ENCODE results near the gene SIPA1L3. TPM values are rescaled to one million over a fixed set of nuclear protein-coding genes. Genes with fewer than 3 reads are reported as not detected.

The SIPA1L3 gene
- total RNA-seq, 1 experiment from 2014 or later: 19.9 TPM

GRCh38 chr19:37948362-37948761, 41.4 kb downstream of the SIPA1L3 start:
- no TSS peak for BruUV-seq (replicated peaks)
- no peaks in the 10 kb centered on the region for H3K27me3 ChIP-seq (replicated peaks; ENCODE audit: insufficient read depth, low read depth, low read length, poor library complexity)
- no peaks in the 10 kb centered on the region for H3K4me1 ChIP-seq (ENCODE audit: insufficient read depth, low read length, poor library complexity, severe bottlenecking)
- no peak for TF ChIP-seq CTCF (conservative IDR thresholded peaks at IDR 0.05; ENCODE audit: low read depth, low read length)
- no peak for TF ChIP-seq EZH2 (IDR thresholded peaks at IDR 0.05; ENCODE audit: borderline replicate concordance, low read depth, low read length, poor library complexity, severe bottlenecking)
- DNase-seq (ENCODE audit: low spot score): no peak
- ChIA-PET CTCF (no interaction called here), POLR2A (ENCODE audit: low non-redundant PET) (no interaction called here)
- H3K27ac ChIP-seq (ENCODE audit: low read depth, low read length, poor library complexity, severe bottlenecking): no peak overlapping the region
- H3K4me3 ChIP-seq (ENCODE audit: low read depth, low read length, poor library complexity, severe bottlenecking): no peak overlapping the region
- intact Hi-C loops (cut with micrococcal nuclease; ENCODE audit: unreplicated experiment): no loop called here
- no peaks in the 10 kb centered on the region for H3K36me3 ChIP-seq (ENCODE audit: insufficient read depth, low read length, poor library complexity, severe bottlenecking)
- no peaks in the 10 kb centered on the region for H3K9me3 ChIP-seq (ENCODE audit: low read depth, low read length, poor library complexity, severe bottlenecking)

GRCh38 chr19:37950471-37951175, 43.6 kb downstream of the SIPA1L3 start:
- BruUV-seq (replicated peaks): no TSS peak
- TF ChIP-seq EZH2 (IDR thresholded peaks at IDR 0.05; ENCODE audit: borderline replicate concordance, low read depth, low read length, poor library complexity, severe bottlenecking) (no peak), CTCF (conservative IDR thresholded peaks at IDR 0.05; ENCODE audit: low read depth, low read length) (no peak)
- Histone ChIP-seq H3K9me3 (ENCODE audit: low read depth, low read length, poor library complexity, severe bottlenecking) (no peaks in the 10 kb centered on the region), H3K36me3 (ENCODE audit: insufficient read depth, low read length, poor library complexity, severe bottlenecking) (no peaks in the 10 kb centered on the region), H3K4me3 (ENCODE audit: low read depth, low read length, poor library complexity, severe bottlenecking) (no peak overlapping the region), H3K27ac (ENCODE audit: low read depth, low read length, poor library complexity, severe bottlenecking) (no peak overlapping the region), H3K27me3 (replicated peaks; ENCODE audit: insufficient read depth, low read depth, low read length, poor library complexity) (no peaks in the 10 kb centered on the region), H3K4me1 (ENCODE audit: insufficient read depth, low read length, poor library complexity, severe bottlenecking) (peaks cover 6% of the 10 kb centered on the region)
- DNase-seq (ENCODE audit: low spot score): no peak
- ChIA-PET CTCF (no interaction called here), POLR2A (ENCODE audit: low non-redundant PET) (no interaction called here)
- intact Hi-C loops (cut with micrococcal nuclease; ENCODE audit: unreplicated experiment): no loop called here

GRCh38 chr19:37951816-37952210, 44.8 kb downstream of the SIPA1L3 start:
- Histone ChIP-seq H3K4me3 (ENCODE audit: low read depth, low read length, poor library complexity, severe bottlenecking) (no peak overlapping the region), H3K36me3 (ENCODE audit: insufficient read depth, low read length, poor library complexity, severe bottlenecking) (no peaks in the 10 kb centered on the region), H3K9me3 (ENCODE audit: low read depth, low read length, poor library complexity, severe bottlenecking) (no peaks in the 10 kb centered on the region), H3K27me3 (replicated peaks; ENCODE audit: insufficient read depth, low read depth, low read length, poor library complexity) (no peaks in the 10 kb centered on the region), H3K4me1 (ENCODE audit: insufficient read depth, low read length, poor library complexity, severe bottlenecking) (peaks cover 6% of the 10 kb centered on the region), H3K27ac (ENCODE audit: low read depth, low read length, poor library complexity, severe bottlenecking) (no peak overlapping the region)
- BruUV-seq (replicated peaks): no TSS peak
- TF ChIP-seq CTCF (conservative IDR thresholded peaks at IDR 0.05; ENCODE audit: low read depth, low read length): no peak
- TF ChIP-seq EZH2 (IDR thresholded peaks at IDR 0.05; ENCODE audit: borderline replicate concordance, low read depth, low read length, poor library complexity, severe bottlenecking): no peak
- intact Hi-C loops (cut with micrococcal nuclease; ENCODE audit: unreplicated experiment): no loop called here
- DNase-seq (ENCODE audit: low spot score): no peak
- ChIA-PET POLR2A (ENCODE audit: low non-redundant PET) (no interaction called here), CTCF (no interaction called here)

Data from A673 (cell line).